DMS 273 (cell line): ENCODE data around the gene ACP6.
A peak's percentile ranks its signal among the peaks of the same experiment; 100 is the strongest.

ENCODE experiments used
- DNase-seq: peaks from one replicate; lab custom pipeline; 2025; ENCODE audit not compliant: unreplicated experiment; lab: John Stamatoyannopoulos, UW

Gene ACP6

DNA sequence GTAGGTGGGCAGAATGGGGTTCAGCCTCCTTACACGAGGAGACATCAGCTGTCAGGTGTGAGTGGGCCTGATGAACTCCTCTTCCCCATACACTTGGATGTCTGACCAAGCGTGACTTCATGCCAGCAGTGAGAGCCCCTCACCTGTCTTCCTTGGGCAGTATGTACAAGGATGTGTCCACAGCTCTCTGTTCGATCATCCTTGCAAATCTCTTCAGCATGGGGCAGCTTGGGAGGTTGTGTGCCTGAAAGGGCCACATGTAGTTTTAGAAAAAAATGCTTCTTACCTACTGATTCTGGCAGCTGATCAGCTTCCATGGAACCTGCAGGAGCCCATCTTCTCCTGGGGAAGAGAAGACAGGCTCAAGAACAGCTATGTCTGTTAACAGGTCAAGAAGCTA lies 18.0 kb downstream of the ACP6 start:
- no peak for DNase-seq

DNA sequence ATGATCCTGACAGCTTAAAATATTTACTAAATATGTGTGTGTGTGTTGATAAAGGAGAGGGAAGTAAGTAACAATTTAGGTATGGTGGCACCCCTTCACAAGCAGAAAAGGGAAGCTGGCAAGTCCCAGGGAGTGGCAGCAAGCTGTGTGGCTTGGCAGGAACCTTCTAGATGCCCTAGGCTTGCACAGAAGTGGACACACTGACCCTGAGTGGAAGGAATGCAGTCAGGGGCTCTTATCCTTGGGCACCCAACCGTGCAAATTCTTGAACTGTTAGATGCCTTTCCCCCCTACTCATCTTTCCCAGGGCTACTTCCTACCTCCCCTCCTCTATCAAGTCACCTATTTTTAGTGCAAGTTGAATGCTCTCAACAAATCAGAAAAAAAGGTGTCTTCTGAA lies 18.9 kb downstream of the ACP6 start:
- no peak for DNase-seq

DNA sequence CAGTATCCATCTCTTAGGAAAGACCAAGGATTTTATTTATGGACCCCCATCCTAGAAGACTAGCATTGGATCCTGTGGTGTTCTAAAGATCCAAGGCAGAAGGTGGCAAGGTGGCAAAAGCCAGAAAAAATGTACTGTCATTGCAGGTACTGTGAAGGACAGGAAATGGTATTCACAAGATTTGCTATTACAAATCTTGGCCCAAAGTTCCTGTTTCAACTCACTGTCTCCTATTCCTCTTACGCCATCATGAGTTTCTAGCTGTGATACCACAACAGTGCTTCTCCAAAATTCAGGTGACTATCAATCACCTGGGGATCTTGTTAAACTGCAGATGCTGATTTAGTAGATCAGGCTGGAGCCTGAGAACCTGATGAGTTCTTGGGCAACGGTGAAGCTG lies 21.4 kb downstream of the ACP6 start:
- no peak for DNase-seq

DNA sequence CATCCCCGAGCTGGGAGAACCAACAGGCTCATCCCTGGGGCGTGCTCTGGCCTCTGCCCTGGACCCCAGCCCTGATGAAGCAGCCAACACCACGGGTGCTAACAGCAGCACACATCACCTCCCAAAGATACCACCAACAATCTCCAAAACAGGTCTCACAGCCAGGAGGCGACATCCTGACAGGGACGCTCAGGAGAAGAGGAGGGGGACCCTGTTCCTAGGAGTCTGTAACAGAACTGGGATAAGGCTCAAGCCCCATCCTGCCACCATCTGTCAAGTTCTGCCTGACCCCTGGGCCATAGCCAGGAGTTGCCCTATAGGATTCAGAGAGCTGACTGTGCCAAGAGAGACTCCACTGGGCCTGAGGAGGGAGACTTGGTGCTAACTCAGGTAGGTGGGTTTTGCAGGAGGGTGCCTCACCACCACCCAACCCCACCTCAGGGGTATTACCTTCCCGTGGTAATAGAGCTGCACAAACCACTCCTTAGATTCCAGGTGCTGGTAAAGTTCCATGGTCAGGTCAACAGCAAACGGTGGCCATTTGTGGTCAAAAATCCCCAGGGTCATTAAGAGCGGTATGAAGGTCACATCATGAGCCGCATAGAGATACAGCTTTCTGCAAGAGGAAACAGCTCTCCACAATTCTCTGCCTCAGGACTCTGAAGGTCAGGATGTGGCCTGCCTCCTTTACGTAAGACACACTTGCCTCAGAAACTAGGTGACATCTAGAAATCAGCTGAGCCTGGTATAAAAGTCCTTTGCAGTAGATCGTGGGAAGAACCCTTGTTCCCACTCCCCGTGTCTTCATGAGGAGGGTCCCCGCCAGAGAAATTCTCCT lies 22.3 kb downstream of the ACP6 start:
- DNase-seq: no peak

DNA sequence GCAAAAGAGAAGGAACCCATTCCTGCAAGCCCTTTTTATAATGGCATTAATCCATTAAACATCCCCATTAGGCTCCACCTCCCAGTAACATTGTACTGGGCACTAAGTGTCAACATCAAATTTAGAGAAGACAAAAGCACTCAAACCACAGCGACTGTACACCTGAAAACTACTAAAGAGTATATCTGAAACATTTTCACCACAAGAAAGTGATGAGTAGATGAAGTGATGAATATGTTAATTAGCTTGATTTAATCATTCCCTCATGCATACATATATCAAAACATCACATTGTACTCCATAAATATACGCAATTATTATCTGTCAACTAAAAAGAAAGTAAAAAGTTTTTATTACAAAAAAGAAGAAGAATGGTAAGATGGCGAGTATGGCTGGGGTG lies 26.4 kb downstream of the ACP6 start:
- no peak for DNase-seq

DNA sequence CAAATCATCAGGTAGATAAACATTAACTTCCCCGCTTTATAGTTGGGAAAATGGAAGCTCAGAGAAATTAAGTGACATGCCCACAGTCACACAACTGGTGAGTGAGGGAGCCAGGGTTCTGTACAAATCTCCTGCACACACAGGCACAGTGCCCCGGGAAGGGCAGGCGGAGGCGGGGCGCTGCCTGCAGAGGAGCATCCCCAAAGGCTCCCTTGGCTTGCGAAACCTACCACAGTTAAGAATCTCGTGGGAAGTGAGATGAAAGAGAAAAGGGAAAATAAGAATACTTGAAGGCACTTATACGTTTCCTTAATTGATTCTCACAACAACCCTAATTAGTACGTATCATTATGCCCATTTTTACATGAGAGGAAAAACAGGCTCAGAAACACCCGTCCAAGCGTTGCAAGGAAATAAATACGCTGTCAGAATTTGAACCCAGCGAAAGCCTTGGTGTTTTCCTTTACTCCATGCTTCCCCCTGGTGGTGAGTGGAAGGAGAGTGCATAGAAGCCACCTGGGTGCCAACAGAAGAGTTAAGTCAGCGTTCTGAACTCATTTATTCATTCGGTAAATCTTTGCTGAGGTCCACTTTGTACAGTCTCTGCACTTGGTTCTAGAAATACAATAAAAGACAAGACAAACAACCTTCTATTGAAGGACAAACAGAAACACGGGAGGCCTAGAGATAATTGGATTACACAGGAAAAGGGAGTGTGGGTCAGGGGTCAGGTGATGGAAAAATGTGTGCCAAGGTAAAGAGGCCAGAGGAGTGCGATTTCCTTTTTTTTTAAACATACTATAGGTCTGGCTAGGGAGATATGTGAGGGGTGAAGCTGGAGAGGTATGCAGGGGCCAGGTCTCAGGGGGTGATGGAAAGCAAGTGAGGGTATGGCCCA lies 28.4 kb downstream of the ACP6 start:
- peak; percentile 79 for DNase-seq

DNA sequence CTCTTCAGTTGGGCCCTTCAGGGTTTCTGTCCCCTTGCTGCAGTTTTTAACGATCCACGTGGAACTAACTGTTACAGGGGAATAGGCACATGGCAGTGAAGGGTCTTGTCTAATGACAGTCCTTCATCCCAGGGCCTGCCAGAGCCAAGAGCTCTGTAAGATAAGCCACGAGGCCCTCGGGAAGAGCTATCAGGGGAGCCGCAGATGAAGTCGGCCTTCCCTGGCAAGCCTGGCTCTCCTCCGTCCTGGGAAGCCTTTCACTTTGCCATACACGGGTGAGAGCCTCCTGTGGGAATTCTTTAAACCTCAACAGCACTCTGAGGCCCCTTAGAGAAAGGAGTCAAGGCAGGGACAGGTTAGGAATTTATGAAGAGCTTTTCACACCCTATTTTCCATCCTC lies 29.0 kb downstream of the ACP6 start:
- DNase-seq: no peak

DNA sequence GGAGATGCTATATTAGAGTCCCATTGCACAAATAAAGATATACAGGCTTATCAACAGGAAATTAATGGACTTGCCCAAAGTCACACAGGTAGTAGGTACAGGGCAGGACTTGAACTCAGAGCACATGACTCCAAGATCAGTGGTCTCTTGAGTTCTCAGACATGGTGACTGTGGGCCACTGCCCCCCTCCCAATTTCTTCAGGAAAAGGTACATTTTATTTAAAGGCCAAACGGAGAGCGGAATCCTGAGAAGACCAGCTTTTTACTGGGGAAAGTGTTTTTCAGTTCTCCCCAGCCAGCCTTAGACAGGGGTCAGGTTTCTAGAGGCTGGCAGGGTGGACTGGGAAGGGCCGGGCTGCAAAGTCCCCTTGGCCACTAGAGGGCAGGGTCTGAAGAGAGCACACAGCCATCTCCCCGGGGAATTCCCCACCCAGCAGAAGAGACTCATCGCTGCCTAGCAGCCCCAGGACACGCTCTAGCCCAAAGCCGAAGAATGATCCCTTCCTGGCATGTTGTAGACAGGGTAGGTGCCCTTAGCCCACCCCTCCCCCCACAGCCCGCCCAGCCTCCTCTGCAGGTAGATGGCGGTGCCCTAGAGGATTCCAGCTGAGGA lies 29.7 kb downstream of the ACP6 start:
- DNase-seq: peak; percentile 80

DNA sequence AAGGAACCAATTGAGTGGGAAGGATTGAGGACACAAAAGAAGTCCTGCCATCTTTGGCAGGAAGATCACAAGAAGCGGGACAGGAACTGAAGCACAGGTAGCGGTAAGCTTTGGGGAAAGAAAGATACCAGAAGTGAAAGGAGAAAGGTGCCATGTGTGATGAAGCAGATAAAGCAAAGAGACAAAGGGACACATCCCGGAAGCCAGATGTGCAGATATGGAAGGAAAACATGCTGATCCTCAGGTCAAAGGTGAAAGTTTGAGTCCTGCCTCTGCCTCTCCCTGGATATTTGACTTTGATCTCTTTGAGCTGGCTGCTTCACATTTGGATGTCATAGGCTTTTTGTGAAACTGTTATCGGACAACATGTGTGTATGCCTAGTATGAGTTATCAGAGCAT lies 34.0 kb downstream of the ACP6 start:
- DNase-seq: no peak

DNA sequence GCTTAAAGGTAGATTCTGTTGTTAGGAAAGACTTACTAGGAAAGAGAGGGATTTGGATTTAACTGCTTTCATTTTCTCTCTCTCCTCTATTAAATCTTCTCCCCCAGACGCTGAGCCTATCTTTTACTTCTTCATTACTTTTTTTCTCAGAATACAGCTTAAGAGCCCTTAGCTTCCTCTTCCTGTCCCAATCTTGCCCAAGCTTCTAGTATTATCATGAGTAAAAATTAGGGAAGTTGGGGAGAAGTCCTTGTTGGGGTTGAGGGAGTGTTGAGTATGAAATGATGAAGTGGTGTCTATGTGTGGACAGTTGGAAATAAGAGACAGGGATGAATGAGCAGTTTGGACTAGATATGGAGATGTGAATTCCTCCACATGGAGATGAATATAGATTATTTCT lies 35.0 kb downstream of the ACP6 start:
- no peak for DNase-seq

DNA sequence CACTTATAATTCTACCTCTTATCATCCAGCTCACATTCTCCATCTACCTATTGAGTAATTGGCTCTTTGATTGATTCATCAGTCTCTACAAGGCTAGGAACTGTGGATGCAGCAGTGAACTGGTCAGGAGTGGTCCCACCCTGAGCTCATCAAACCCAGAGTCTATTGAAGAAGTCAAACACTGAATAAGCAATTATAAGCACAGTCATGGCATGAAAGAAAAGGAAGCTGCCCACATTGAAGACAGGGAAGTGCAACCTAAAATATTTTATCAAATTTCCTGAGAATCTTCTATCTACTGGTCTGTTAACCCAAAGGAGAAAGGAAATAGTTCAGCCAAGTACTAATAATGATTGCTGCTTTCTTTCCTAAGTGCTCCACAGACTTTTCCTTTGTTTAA lies 35.7 kb downstream of the ACP6 start:
- no peak for DNase-seq

DNA sequence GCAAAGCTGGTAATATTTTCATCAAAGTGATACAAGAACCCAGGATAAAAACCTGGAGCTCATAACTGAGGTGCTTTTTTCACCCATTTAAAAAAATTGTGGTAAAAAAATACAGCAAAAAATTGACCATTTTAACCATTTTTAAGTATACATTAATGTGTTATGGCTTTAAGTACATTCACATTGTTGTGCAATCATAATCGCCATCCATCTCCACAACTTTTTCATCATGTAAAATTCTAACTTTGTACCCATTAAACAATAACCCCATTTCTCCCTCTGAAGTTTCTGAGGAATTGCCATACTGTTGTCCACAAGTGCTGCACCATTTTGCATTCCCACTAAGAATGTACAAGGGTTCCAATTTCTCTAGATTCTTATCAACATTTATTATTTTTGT lies 36.6 kb downstream of the ACP6 start:
- no peak for DNase-seq

DNA sequence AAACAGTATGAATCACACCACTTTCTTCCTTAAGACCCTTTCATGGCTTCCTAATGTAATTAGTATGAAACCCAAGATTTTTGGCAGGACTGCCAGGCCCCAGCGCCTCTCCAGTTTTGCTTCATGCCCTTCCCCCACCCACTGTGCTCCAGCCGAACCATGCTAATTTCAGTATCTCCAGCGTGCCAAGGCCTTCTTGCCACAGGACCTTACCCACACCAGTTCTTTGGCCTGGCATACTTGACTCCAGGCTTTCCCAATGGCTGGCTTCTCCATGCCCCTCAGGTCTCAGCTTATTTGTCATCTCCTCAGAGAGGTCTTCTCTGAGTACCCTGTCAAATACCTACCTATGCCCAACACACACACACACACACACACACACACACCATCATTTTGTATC lies 38.5 kb downstream of the ACP6 start:
- no peak for DNase-seq

DNA sequence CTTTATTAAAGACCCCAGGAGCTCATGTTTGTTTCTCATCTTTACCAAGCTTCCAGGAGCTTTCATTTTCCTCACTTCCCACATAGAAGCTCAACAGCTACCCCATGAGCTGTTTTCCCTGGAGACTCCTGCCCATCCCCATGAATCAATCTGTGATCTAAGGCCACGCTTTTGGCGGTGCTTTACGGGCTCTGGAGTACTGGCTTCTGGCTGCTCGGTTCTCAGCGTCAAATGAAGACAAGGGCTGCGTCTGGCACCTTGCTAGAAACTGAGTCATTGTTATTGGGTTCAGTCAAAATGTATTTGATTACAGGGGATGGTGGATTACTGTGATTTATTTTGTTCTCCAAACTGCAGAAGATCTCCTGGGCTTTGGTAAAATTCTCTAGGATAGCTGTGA lies 39.9 kb downstream of the ACP6 start:
- no peak for DNase-seq

DNA sequence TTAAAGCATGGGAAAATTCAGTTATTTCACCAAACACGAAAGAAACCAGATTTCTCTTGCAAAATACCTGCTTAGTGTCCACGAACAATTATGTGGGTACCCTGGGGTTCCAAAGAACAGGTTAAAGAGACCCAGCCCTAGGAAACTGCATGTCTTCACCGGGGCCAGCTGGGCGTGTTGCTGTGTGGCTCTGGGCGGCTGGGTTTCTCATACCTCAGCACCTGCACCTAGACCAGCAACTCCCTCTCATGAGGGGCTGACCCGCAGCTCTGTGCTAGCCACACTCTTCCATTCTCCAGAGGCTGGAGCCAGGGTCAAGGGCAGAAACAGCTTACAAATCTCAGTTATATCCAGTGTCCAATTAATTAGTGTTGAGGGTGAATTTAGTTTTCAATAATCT lies 40.3 kb downstream of the ACP6 start:
- no peak for DNase-seq

DNA sequence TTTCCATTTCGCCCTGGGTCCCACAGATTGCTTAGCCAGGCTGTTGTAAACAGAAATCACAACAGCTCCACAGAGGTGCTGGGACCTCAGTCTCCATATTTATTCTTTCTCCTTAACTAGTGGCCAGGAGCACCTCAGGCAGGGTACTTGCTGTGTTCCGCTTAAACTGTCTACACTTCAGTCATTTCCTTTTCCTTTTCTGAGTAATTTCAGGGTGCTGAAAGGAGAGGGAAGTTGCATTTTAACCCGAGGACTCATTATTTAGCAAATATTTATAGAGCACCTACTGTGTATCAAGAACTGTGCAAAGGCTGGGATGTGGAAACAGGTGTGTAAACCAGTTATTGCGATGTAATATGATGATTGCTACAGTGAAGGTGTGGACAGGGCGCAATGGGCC lies 41.9 kb downstream of the ACP6 start:
- DNase-seq: no peak

DNA sequence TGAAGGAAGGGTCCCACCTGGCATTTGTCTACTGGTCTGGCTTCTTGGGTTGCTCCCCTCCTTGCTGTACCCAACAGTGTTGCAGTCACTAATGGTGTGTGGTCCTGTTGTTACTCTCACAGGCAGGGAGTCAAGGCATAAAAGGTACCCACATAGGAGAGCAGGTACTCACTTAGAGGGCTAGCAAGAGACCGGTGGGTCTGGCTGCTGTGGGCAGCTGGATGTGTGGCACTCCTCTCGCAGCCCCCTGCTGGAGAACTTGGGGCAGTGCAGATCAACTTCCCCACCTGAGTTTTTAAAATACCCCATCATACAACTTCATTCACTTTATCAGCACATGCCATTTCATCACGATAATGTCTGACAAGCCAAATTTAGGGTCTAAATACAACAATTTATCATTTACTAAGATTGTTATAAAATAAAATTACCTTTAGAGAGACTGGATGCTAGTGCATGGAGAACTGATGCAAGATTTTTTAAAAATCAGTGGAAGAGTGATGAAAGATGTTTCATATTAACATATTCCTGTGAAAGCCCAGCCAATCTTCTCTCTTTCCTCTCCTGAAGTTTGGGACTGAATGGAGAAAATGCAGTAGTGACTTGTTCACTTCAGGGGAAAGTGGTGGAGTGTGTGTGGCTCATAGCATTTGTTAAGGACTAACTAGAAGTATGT lies 42.8 kb downstream of the ACP6 start:
- DNase-seq: peak; percentile 67

DNA sequence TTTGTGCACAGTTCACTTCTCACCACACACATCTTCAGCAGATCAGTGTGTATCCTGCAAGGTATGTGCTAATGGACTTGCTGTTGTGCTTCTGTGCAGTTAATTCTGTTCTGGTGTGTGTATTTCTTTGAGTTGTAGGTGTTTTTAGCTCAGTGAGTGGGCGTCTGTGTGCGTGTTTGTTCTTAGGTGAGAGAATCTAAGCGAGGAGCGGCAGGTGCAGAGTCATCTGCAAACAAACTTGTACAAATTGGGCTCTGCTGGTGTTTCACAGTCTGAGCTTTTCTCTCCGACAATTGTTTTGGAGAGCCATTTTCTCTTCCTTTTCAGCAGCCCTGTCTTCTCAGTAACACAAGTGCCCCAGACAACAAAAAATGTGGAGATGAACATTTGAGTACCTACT lies 43.6 kb downstream of the ACP6 start:
- DNase-seq: no peak

DNA sequence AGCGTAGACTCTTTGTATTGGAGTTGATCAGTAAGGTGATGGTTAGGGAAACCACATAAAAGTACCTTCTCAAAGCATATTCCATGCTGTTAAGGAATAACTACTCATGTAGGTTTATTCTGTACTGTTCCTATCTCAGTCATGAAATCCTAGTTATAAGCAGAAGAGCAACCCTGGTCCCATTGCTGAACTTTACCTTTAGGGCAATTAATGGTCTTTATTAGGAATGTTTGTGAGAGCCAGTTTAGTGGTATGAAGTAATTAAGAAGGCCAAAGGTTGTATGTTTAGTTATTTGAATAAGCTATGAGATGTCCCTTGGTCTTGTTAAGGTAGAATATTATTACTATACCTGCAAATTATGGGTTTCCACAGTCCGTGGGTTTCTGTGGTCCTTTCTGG lies 44.0 kb downstream of the ACP6 start:
- DNase-seq: no peak

DNA sequence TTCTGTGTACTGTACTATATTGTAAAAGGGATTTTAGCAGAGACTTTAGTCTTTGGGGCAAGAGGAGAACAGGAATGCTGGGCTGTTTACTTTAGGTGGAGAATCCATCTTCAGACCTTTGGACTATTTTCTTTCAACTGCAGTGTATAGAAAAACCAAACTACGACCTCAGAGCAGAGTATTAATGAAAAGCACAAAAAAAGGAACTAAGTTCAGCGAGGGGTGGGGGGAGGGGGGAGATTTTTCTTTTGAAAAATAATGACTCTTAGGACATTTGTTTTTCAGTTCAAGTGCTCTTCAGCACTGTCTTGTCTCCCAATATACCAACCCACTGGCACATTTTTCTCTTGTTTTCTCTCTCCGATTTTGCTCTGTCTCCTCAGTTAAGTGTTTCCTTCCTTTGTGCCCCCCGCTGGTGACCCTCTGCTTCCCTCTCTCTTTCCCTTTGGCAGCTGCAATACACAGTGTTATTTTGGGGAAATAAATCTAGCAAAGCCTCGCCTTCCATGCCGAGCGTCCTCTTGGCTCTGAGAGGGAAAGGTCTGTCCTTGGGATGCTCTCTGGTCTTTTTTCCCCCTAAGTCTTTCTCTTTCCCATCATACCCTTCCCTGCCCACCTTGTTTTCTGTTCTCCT lies 44.8 kb downstream of the ACP6 start:
- DNase-seq: no peak

DNA sequence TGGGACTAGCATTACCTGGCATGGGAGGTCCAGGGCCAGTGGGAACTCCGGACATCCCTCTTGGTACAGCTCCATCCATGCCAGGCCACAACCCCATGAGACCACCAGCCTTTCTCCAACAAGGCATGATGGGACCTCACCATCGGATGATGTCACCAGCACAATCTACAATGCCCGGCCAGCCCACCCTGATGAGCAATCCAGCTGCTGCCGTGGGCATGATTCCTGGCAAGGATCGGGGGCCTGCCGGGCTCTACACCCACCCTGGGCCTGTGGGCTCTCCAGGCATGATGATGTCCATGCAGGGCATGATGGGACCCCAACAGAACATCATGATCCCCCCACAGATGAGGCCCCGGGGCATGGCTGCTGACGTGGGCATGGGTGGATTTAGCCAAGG lies 45.8 kb downstream of the ACP6 start:
- DNase-seq: no peak
